Measurements from ENCODE around the gene PRSS56. TPM values are rescaled to one million over a fixed set of nuclear protein-coding genes. Genes with fewer than 3 reads are reported as not detected.

Gene PRSS56
- total RNA-seq, 1 donor from 2014 or later = 52.4 TPM

DNA sequence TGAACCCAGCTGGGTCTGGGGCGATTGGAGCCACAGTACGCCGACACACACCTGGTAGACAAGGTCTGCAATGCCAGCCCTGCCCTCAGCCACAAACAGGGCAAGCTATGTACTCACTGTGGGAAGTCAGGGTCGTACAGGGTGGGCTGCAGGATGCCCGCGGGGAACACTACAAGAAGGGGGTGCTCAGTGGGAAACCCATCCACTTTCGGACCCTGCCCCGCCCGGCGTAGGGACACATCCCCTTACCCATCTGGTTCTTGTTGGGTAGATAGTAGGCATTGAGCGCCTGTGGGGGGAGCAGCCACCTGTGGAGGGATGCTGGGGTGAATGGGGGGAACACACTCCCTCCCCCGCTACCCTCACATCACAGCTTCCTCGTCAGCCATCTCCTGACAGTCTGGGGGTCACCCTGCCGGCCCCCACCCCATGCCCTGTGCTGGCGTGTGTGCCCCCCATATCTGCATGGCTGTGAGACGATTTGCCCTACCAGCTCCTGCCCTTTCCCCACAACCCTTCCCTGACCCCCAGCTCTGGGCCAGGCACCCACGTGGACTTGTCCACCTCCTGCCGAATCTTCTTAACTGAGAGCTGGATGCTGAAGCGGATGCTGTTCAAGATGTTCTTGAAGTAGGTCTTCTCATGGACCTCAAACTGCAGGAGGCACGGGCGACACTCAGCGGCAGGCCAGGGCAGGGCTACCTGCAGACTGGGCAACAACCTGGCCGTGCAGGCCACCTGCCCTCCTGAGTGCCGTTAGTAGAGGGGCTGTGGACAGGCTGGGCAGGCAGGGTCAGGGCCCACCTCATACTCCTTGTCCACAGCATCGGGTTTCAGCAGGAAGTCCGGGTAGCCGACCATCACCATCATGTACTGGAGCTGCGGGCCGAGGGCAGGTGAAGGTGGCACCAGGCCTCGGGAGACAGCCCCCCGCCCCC is 37.6 kb upstream of the PRSS56 start:
- Mint-ChIP-seq H3K4me3 (no peak overlapping the region), H3K9me3 (no peaks in the 10 kb centered on the region), H3K27me3 (ENCODE audit: low read depth) (peaks cover 40% of the 10 kb centered on the region), H3K4me1 (peaks cover 5% of the 10 kb centered on the region), H3K36me3 (ENCODE audit: low read depth) (no peaks in the 10 kb centered on the region), H3K27ac (ENCODE audit: unreplicated experiment) (no peak overlapping the region)
- TF ChIP-seq, protein P1, sequence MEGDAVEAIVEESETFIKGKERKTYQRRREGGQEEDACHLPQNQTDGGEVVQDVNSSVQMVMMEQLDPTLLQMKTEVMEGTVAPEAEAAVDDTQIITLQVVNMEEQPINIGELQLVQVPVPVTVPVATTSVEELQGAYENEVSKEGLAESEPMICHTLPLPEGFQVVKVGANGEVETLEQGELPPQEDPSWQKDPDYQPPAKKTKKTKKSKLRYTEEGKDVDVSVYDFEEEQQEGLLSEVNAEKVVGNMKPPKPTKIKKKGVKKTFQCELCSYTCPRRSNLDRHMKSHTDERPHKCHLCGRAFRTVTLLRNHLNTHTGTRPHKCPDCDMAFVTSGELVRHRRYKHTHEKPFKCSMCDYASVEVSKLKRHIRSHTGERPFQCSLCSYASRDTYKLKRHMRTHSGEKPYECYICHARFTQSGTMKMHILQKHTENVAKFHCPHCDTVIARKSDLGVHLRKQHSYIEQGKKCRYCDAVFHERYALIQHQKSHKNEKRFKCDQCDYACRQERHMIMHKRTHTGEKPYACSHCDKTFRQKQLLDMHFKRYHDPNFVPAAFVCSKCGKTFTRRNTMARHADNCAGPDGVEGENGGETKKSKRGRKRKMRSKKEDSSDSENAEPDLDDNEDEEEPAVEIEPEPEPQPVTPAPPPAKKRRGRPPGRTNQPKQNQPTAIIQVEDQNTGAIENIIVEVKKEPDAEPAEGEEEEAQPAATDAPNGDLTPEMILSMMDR (conservative IDR thresholded peaks at IDR 0.05) = no peak
- DNase-seq (ENCODE audit: low read depth, low spot score) = no peak

- H3K27ac Mint-ChIP-seq (ENCODE audit: unreplicated experiment) = no peak overlapping the region
- no peak for DNase-seq (ENCODE audit: low read depth, low spot score)
- TF ChIP-seq, protein P1 (conservative IDR thresholded peaks at IDR 0.05) = no peak
- peaks cover 46% of the 10 kb centered on the region for H3K27me3 Mint-ChIP-seq (ENCODE audit: low read depth)
- H3K36me3 Mint-ChIP-seq (ENCODE audit: low read depth) = no peaks in the 10 kb centered on the region
- no peak overlapping the region for H3K4me3 Mint-ChIP-seq
- H3K9me3 Mint-ChIP-seq = no peaks in the 10 kb centered on the region
- H3K4me1 Mint-ChIP-seq = peaks cover 5% of the 10 kb centered on the region
Observed at GRCh38 chr2:232483311-232483922, 36.8 kb upstream of the PRSS56 start.

DNA sequence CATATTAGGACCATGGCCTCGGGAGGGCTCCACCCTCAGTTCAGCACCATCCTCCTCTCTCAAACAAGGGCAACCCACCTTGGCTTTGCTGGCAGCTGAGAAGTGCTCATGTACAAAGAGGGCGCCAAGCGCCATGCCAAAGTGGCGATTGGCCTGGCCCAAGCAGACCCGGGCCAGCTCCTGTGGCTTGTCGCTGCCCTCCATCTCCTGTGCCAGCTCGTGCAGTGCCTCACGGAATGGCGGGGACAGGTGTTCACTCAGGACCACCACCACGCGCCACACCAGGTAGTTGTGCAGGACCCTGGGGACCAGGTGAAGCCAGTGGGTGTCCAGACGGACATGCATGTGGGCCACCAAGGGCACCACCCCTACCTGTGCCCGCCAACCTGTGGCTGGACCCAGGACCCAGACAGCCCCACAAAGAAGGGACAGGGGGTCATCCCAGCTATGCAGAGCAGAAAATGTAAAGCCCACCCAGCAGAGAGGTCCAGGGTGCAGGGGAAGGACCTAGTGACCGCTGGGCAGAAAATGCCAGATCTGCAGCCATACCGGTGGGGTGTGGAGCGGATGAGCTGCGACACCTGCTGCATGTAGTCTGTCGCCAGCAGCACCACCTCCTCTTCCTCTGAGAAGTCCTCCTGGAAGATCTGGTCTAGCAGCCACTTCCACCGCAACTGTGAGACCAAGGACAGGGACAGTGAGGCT is 36.1 kb upstream of the PRSS56 start:
- peaks cover 9% of the 10 kb centered on the region for H3K4me1 Mint-ChIP-seq
- peaks cover 53% of the 10 kb centered on the region for H3K27me3 Mint-ChIP-seq (ENCODE audit: low read depth)
- no peak overlapping the region for H3K27ac Mint-ChIP-seq (ENCODE audit: unreplicated experiment)
- TF ChIP-seq, protein P1 (conservative IDR thresholded peaks at IDR 0.05) = no peak
- H3K9me3 Mint-ChIP-seq = no peaks in the 10 kb centered on the region
- H3K36me3 Mint-ChIP-seq (ENCODE audit: low read depth) = no peaks in the 10 kb centered on the region
- H3K4me3 Mint-ChIP-seq = no peak overlapping the region
- DNase-seq (ENCODE audit: low read depth, low spot score) = no peak

GRCh38 chr2:232484628-232485347 is 35.4 kb upstream of the PRSS56 start:
- H3K27ac Mint-ChIP-seq (ENCODE audit: unreplicated experiment) = no peak overlapping the region
- DNase-seq (ENCODE audit: low read depth, low spot score) = no peak
- peaks cover 16% of the 10 kb centered on the region for H3K4me1 Mint-ChIP-seq
- H3K27me3 Mint-ChIP-seq (ENCODE audit: low read depth) = peaks cover 60% of the 10 kb centered on the region
- peak overlapping the region; percentile 78 for H3K4me3 Mint-ChIP-seq
- TF ChIP-seq, protein P1 (conservative IDR thresholded peaks at IDR 0.05) = no peak
- H3K36me3 Mint-ChIP-seq (ENCODE audit: low read depth) = no peaks in the 10 kb centered on the region
- no peaks in the 10 kb centered on the region for H3K9me3 Mint-ChIP-seq

DNA sequence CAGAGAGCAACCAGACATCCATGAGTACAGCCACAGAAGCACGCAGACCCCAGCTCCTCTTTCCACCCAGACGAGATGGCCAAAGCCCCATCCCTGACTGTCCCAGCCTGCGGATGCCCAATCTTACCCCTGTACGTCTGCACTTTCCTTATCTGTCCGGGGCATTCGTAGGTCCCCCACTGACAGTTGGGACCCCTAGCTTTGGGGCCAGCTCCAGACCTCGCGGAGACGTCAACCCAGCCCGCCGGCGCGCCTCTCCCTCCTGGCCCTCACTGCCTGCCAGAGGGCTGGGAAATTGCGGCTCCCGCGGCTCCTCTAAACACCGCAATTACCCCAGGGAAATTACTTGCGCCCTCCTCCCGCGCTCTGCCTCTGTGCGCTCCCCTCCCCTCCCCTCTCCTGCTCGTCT is 34.8 kb upstream of the PRSS56 start:
- H3K4me1 Mint-ChIP-seq = peaks cover 16% of the 10 kb centered on the region
- no peaks in the 10 kb centered on the region for H3K9me3 Mint-ChIP-seq
- peak overlapping the region; percentile 78 for H3K4me3 Mint-ChIP-seq
- H3K27ac Mint-ChIP-seq (ENCODE audit: unreplicated experiment) = no peak overlapping the region
- no peak for DNase-seq (ENCODE audit: low read depth, low spot score)
- no peaks in the 10 kb centered on the region for H3K36me3 Mint-ChIP-seq (ENCODE audit: low read depth)
- peaks cover 65% of the 10 kb centered on the region for H3K27me3 Mint-ChIP-seq (ENCODE audit: low read depth)
- TF ChIP-seq, protein P1 (conservative IDR thresholded peaks at IDR 0.05) = no peak
